ENCODE data around the gene OPHN1. TPM values are rescaled to one million over a fixed set of nuclear protein-coding genes. Genes with fewer than 3 reads are reported as not detected.

Gene OPHN1
- total and polyA plus RNA-seq, 12 donors: 1.2 to 9.1 (median 5.2) TPM

GRCh38 chrX:68112321-68112720 lies 321.0 kb downstream of the OPHN1 start:
- H3K27me3 ChIP-seq: peaks cover 4% of the 10 kb centered on the region
- no peak overlapping the region for H3K4me3 ChIP-seq
- intact Hi-C loops (cut with DNase I): no loop called here
- H3K27ac ChIP-seq: no peak overlapping the region
- TF ChIP-seq CTCF (IDR thresholded peaks at IDR 0.05): no peak
- no peak for TF ChIP-seq POLR2A (IDR thresholded peaks at IDR 0.05)
- WGBS, 4 donors: 51 to 85% (median 70%) methylated on average over 3 of the region's 3 CpGs
- H3K36me3 ChIP-seq (replicated peaks in 1 of 2): no peaks in the 10 kb centered on the region
- no peaks in the 10 kb centered on the region for H3K4me1 ChIP-seq (replicated peaks in 1 of 2)
- H3K9me3 ChIP-seq (replicated peaks in 1 of 3): no peaks in the 10 kb centered on the region
- no peak for DNase-seq

GRCh38 chrX:68109162-68109561 lies 324.1 kb downstream of the OPHN1 start:
- Histone ChIP-seq H3K9me3 (replicated peaks in 1 of 3) (no peaks in the 10 kb centered on the region), H3K36me3 (replicated peaks in 1 of 2) (no peaks in the 10 kb centered on the region), H3K4me1 (replicated peaks in 1 of 2) (no peaks in the 10 kb centered on the region), H3K27ac (no peak overlapping the region), H3K4me3 (no peak overlapping the region), H3K27me3 (peaks cover 4% of the 10 kb centered on the region)
- TF ChIP-seq CTCF (IDR thresholded peaks at IDR 0.05) (no peak), POLR2A (IDR thresholded peaks at IDR 0.05) (no peak)
- intact Hi-C loops (cut with DNase I): no loop called here
- DNase-seq: no peak

GRCh38 chrX:68098431-68098830 lies 334.9 kb downstream of the OPHN1 start:
- 68 to 100% (median 87%) methylated on average over 2 of the region's 2 CpGs for WGBS, 4 donors
- no peak for DNase-seq

GRCh38 chrX:68090266-68090665 lies 343.0 kb downstream of the OPHN1 start:
- 70 to 88% (median 84%) methylated on average over 1 of the region's 1 CpG for WGBS, 4 donors
- Histone ChIP-seq H3K36me3 (replicated peaks in 1 of 2) (no peaks in the 10 kb centered on the region), H3K27ac (no peak overlapping the region), H3K27me3 (peaks cover under 1% of the 10 kb centered on the region), H3K4me3 (no peak overlapping the region), H3K9me3 (replicated peaks in 1 of 3) (no peaks in the 10 kb centered on the region), H3K4me1 (replicated peaks in 1 of 2) (no peaks in the 10 kb centered on the region)
- intact Hi-C loops (cut with DNase I): no loop called here
- DNase-seq: no peak
- no peak for TF ChIP-seq POLR2A (IDR thresholded peaks at IDR 0.05)
- peak in 4 of 6 experiments; percentile 18 to 41 (median 22) for TF ChIP-seq CTCF (IDR thresholded peaks at IDR 0.05)

More at GRCh38 chrX:68098431-68098830, 334.9 kb downstream of the OPHN1 start:
- H3K36me3 ChIP-seq (replicated peaks in 1 of 2): no peaks in the 10 kb centered on the region
- no peaks in the 10 kb centered on the region for H3K4me1 ChIP-seq (replicated peaks in 1 of 2)
- TF ChIP-seq CTCF (IDR thresholded peaks at IDR 0.05): no peak
- TF ChIP-seq POLR2A (IDR thresholded peaks at IDR 0.05): no peak
- intact Hi-C loops (cut with DNase I): loop anchor here in 1 of 2 donors (5.0 kb wide), 1 partner anchor 541 kb away; no protein-coding TSS in a partner anchor
- peaks cover 7% of the 10 kb centered on the region for H3K27me3 ChIP-seq
- no peaks in the 10 kb centered on the region for H3K9me3 ChIP-seq (replicated peaks in 1 of 3)
- no peak overlapping the region for H3K27ac ChIP-seq
- no peak overlapping the region for H3K4me3 ChIP-seq

Data from adrenal gland (tissue), 12 donors.